Measurements from ENCODE around the gene INTS4.
"Not testable (repeated sequence)": the region's sequence is repeated elsewhere in the genome, so short reads cannot be mapped to it uniquely, and the experiment has no call there.

DNA sequence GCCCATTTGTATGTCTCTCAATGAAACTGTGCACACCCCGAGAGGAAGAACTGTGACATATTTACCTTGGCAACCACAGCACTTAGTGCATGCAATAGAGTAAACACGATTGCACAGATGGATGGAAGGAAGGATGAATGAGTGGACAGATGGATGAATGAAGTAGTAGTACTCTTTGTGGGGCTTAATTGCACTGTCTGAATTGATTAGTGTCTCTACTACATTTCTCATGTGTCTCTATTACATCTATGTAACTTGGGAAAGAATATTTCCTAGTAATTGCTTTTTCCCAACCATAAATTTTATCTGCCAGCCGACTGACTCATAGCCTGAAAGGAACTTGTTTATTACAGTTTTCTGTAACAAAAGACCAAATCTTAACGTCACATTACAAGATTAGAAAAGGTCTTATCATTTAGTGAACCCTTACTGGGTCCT, 103.8 kb downstream of the INTS4 start:
- TF ChIP-seq POLR2A (IDR thresholded peaks at IDR 0.05): not testable (repeated sequence)
- TF ChIP-seq, protein P1, sequence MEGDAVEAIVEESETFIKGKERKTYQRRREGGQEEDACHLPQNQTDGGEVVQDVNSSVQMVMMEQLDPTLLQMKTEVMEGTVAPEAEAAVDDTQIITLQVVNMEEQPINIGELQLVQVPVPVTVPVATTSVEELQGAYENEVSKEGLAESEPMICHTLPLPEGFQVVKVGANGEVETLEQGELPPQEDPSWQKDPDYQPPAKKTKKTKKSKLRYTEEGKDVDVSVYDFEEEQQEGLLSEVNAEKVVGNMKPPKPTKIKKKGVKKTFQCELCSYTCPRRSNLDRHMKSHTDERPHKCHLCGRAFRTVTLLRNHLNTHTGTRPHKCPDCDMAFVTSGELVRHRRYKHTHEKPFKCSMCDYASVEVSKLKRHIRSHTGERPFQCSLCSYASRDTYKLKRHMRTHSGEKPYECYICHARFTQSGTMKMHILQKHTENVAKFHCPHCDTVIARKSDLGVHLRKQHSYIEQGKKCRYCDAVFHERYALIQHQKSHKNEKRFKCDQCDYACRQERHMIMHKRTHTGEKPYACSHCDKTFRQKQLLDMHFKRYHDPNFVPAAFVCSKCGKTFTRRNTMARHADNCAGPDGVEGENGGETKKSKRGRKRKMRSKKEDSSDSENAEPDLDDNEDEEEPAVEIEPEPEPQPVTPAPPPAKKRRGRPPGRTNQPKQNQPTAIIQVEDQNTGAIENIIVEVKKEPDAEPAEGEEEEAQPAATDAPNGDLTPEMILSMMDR (IDR thresholded peaks at IDR 0.05): not testable (repeated sequence)

Measured in heart left ventricle (tissue), 13 donors.